ENCODE measurements around the gene SRMS. TPM values are rescaled to one million over a fixed set of nuclear protein-coding genes. Genes with fewer than 3 reads are reported as not detected.
A peak's percentile ranks its signal among the peaks of the same experiment; 100 is the strongest.

SRMS gene
- polyA plus RNA-seq, 1 donor from 2014 or later, result not detected

- Histone ChIP-seq H3K4me2 (ENCODE audit: low read length) (no peak overlapping the region), H3K9me3 (ENCODE audit: low read length) (no peaks in the 10 kb centered on the region), H2AFZ (ENCODE audit: low read depth, low read length) (no peak overlapping the region), H3K36me3 (ENCODE audit: insufficient read depth, low read length) (no peaks in the 10 kb centered on the region), H3F3A (ENCODE audit: insufficient read depth, low read length, poor library complexity, severe bottlenecking) (no peaks in the 10 kb centered on the region), H4K20me1 (ENCODE audit: insufficient read depth) (peaks cover 9% of the 10 kb centered on the region), H3K9ac (ENCODE audit: low read length) (no peak overlapping the region), H3K79me2 (replicated peaks; ENCODE audit: insufficient read depth, low read length) (peaks cover 17% of the 10 kb centered on the region), H3K27ac (ENCODE audit: low read length) (no peak overlapping the region), H3K9me2 (ENCODE audit: insufficient read depth, low read length) (no peaks in the 10 kb centered on the region), H3K27me3 (ENCODE audit: insufficient read depth, low read depth, low read length) (no peaks in the 10 kb centered on the region), H3K4me3 (ENCODE audit: low read length) (no peak overlapping the region)
- no peak for TF ChIP-seq SMC3 (conservative IDR thresholded peaks at IDR 0.05; ENCODE audit: poor library complexity)
- no peak for TF ChIP-seq RAD21 (conservative IDR thresholded peaks at IDR 0.05)
- no peak for TF ChIP-seq MXI1 (conservative IDR thresholded peaks at IDR 0.05; ENCODE audit: poor library complexity, severe bottlenecking)
- TF ChIP-seq CTCF (IDR thresholded peaks at IDR 0.05; ENCODE audit: poor library complexity, severe bottlenecking), result no peak
- TF ChIP-seq EP300 (conservative IDR thresholded peaks at IDR 0.05; ENCODE audit: poor library complexity, severe bottlenecking), result no peak
- no peak for TF ChIP-seq EZH2 (IDR thresholded peaks at IDR 0.05; ENCODE audit: borderline replicate concordance, insufficient read depth, low read length, poor library complexity, severe bottlenecking)
- no peak for TF ChIP-seq REST (IDR thresholded peaks at IDR 0.05; ENCODE audit: borderline replicate concordance)
- TF ChIP-seq TAF1 (IDR thresholded peaks at IDR 0.05; ENCODE audit: low read depth), result no peak
Measured at GRCh38 chr20:63525185-63525584, 22.4 kb downstream of the SRMS start.

GRCh38 chr20:63522981-63523611 is 24.5 kb downstream of the SRMS start:
- Histone ChIP-seq H3K27ac (ENCODE audit: low read length) (no peak overlapping the region), H3K4me2 (ENCODE audit: low read length) (no peak overlapping the region), H3K79me2 (replicated peaks; ENCODE audit: insufficient read depth, low read length) (peaks cover 17% of the 10 kb centered on the region), H3K27me3 (ENCODE audit: insufficient read depth, low read depth, low read length) (no peaks in the 10 kb centered on the region), H3F3A (ENCODE audit: insufficient read depth, low read length, poor library complexity, severe bottlenecking) (no peaks in the 10 kb centered on the region), H2AFZ (ENCODE audit: low read depth, low read length) (no peak overlapping the region), H3K9me2 (ENCODE audit: insufficient read depth, low read length) (no peaks in the 10 kb centered on the region), H3K4me3 (ENCODE audit: low read length) (peak overlapping the region; percentile 94), H4K20me1 (ENCODE audit: insufficient read depth) (peaks cover 9% of the 10 kb centered on the region), H3K9me3 (ENCODE audit: low read length) (no peaks in the 10 kb centered on the region), H3K9ac (ENCODE audit: low read length) (peak overlapping the region; percentile 95), H3K36me3 (ENCODE audit: insufficient read depth, low read length) (no peaks in the 10 kb centered on the region)
- TF ChIP-seq SMC3 (conservative IDR thresholded peaks at IDR 0.05; ENCODE audit: poor library complexity) (no peak), EP300 (conservative IDR thresholded peaks at IDR 0.05; ENCODE audit: poor library complexity, severe bottlenecking) (no peak), RAD21 (conservative IDR thresholded peaks at IDR 0.05) (no peak), TAF1 (IDR thresholded peaks at IDR 0.05; ENCODE audit: low read depth) (no peak), MXI1 (conservative IDR thresholded peaks at IDR 0.05; ENCODE audit: poor library complexity, severe bottlenecking) (no peak), CTCF (IDR thresholded peaks at IDR 0.05; ENCODE audit: poor library complexity, severe bottlenecking) (no peak), POLR2AphosphoS5 (IDR thresholded peaks at IDR 0.05) (no peak), REST (IDR thresholded peaks at IDR 0.05; ENCODE audit: borderline replicate concordance) (no peak)

All from neural cell (in vitro differentiated cells).